GM12872 (cell line): ENCODE results near the gene C19orf33.

ENCODE experiments used
- CTCF ChIP-seq: IDR thresholded peaks from 3 replicates; pipeline ENCODE4 v1.5.1; 2011; ENCODE audit warnings: low read depth, mild to moderate bottlenecking, low read length, moderate library complexity; ENCODE audit not compliant: insufficient read depth

The C19orf33 gene

GRCh38 chr19:38284422-38284821 lies 19.6 kb upstream of the C19orf33 start:
- TF ChIP-seq CTCF: no peak

GRCh38 chr19:38285567-38285966 lies 18.5 kb upstream of the C19orf33 start:
- no peak for TF ChIP-seq CTCF

- TF ChIP-seq CTCF: no peak
These were observed 16.4 kb upstream of the C19orf33 start for GRCh38 chr19:38287604-38288003.

- no peak for TF ChIP-seq CTCF
These were observed 15.8 kb upstream of the C19orf33 start for GRCh38 chr19:38288123-38288855.

- no peak for TF ChIP-seq CTCF
These were observed 14.1 kb upstream of the C19orf33 start for GRCh38 chr19:38289955-38290354.

- no peak for TF ChIP-seq CTCF
These were observed 13.4 kb upstream of the C19orf33 start for GRCh38 chr19:38290631-38291147.

- TF ChIP-seq CTCF: no peak
These were observed 12.2 kb upstream of the C19orf33 start for GRCh38 chr19:38291855-38292254.
